ENCODE results near the gene FBXO47. TPM values are rescaled to one million over a fixed set of nuclear protein-coding genes. Genes with fewer than 3 reads are reported as not detected.

The FBXO47 gene
- total and polyA plus RNA-seq, 10 of the 15 experiments (the other 5 are each of a cell fraction or from before 2014, with no cell fraction given) = 0.04 to 0.06 (median 0.06) TPM; not detected in 7

GRCh38 chr17:38900978-38901656, 66.1 kb downstream of the FBXO47 start:
- H3K4me3 ChIP-seq = no peak overlapping the region
- H3K9me3 ChIP-seq (replicated peaks; ENCODE audit: control insufficient read depth, insufficient read depth, low read length) = no peaks in the 10 kb centered on the region; the same call in 2 of the 3 replicates
- peaks cover 4% of the 10 kb centered on the region for H3K79me2 ChIP-seq (ENCODE audit: control insufficient read depth, insufficient read depth, low read length)
- ATAC-seq = no peak
- CTCF ChIA-PET = no interaction called here
- TSS peak; percentile 23 for BruUV-seq (replicated peaks)
- H3K27me3 ChIP-seq (replicated peaks in 1 of 2; ENCODE audit: control insufficient read depth in 2 of 2, insufficient read depth in 2 of 2, low read length in 1 of 2) = no peaks in the 10 kb centered on the region
- RAD21 ChIA-PET (ENCODE audit: unreplicated experiment) = interaction anchor here (0.6 kb wide), 1 partner anchor 81 kb away, joined by 3 read pairs; no protein-coding TSS in a partner anchor
- FAIRE-seq = no peak
- no peak for DNase-seq (ENCODE audit: low read depth, low spot score)
- intact Hi-C loops (cut with micrococcal nuclease; ENCODE audit: unreplicated experiment) (no loop called here), in situ Hi-C loops (cut with MboI) (no loop called here)
- H3K27ac ChIP-seq (ENCODE audit: control insufficient read depth, insufficient read depth) = no peak overlapping the region
- POLR2A ChIA-PET = interaction anchor here (0.6 to 1.5 kb wide), 3 partner anchors 17 to 797 kb away, joined by 3 to 7 read pairs (median 4); no protein-coding TSS in a partner anchor
- H3K9ac ChIP-seq (ENCODE audit: control insufficient read depth, insufficient read depth, low read length) = no peak overlapping the region
- 89% methylated on average over 10 of the region's 10 CpGs for WGBS (ENCODE audit: insufficient coverage, insufficient replicate concordance, low lambda C conversion rate, missing lambda C conversion rate)
- peaks cover 14 to 16% of the 10 kb centered on the region in 2 experiments for H3K36me3 ChIP-seq (ENCODE audit: control insufficient read depth in 2 of 2, insufficient read depth in 2 of 2, low read length in 1 of 2)
- H4K20me1 ChIP-seq (ENCODE audit: control insufficient read depth, insufficient read depth) = no peaks in the 10 kb centered on the region
- H2AFZ ChIP-seq (ENCODE audit: control insufficient read depth, low read depth, low read length) = no peak overlapping the region
- peaks cover 28% of the 10 kb centered on the region for H3K4me1 ChIP-seq (ENCODE audit: control insufficient read depth, insufficient read depth, low read length)
- H3K4me2 ChIP-seq (ENCODE audit: control insufficient read depth, insufficient read depth) = no peak overlapping the region
- SMC1A ChIA-PET (ENCODE audit: uncharacterized antibody, unreplicated experiment) = no interaction called here
- TF ChIP-seq RCOR1 (conservative IDR thresholded peaks at IDR 0.05; ENCODE audit: low read depth, low read length) (no peak), IRF4 (IDR thresholded peaks at IDR 0.05; ENCODE audit: low read depth, low read length) (no peak), SUPT20H (IDR thresholded peaks at IDR 0.05; ENCODE audit: borderline replicate concordance, control insufficient read depth, low read depth, low read length) (no peak), ESRRA (IDR thresholded peaks at IDR 0.05; ENCODE audit: low read length) (no peak), CEBPB (IDR thresholded peaks at IDR 0.05; ENCODE audit: borderline replicate concordance in 1 of 2, low read depth in 2 of 2, low read length in 2 of 2) (no peak), ZNF217 (IDR thresholded peaks at IDR 0.05) (no peak), ZBTB11 (CRISPR knock-in tag; IDR thresholded peaks at IDR 0.05) (no peak)
